K562 (cell line): Measurements from ENCODE around the gene NOMO2.
"Not testable (repeated sequence)": the region's sequence is repeated elsewhere in the genome, so short reads cannot be mapped to it uniquely, and the experiment has no call there.

Experiments used
- ATF3 ChIP-seq, 2 experiments: fragments of 450-650 bp in 1 of 2; sonication (generic) in 1 of 2; formaldehyde crosslinking in 1 of 2; IDR thresholded peaks in 1 of 2; conservative IDR thresholded peaks in 1 of 2; 2 replicates each; pipeline versions ENCODE4 v1.6.1 to v1.8.1; 2016 to 2023; ENCODE audit warnings: mild to moderate bottlenecking in 2 of 2, moderate library complexity in 2 of 2, inconsistent platforms in 1 of 2, missing genetic modification reagents in 1 of 2
- HMG20B ChIP-seq: fragments of 250-450 bp; sonication (Bioruptor Pico); IDR thresholded peaks from 2 replicates; pipeline ENCODE4 v1.5.0; 2021; ENCODE audit warnings: mild to moderate bottlenecking
- JUN ChIP-seq, 2 experiments: sonication (generic) in 1 of 2; formaldehyde crosslinking in 1 of 2; IDR thresholded peaks; 2 replicates each; pipeline versions ENCODE4 v1.6.1 to v1.8.0; 2012 to 2022; ENCODE audit warnings: borderline replicate concordance in 2 of 2, mild to moderate bottlenecking in 2 of 2, improper control_type of control experiment in 1 of 2, low read depth in 1 of 2, low read length in 1 of 2, missing genetic modification reagents in 1 of 2
- POLR2AphosphoS5 ChIP-seq: IDR thresholded peaks from 2 replicates; pipeline ENCODE4 v1.6.1; 2011; ENCODE audit warnings: mild to moderate bottlenecking, low read depth, low read length, moderate library complexity; ENCODE audit not compliant: control insufficient read depth, insufficient read depth
- TFE3 ChIP-seq: fragments of 450-650 bp; formaldehyde crosslinking; IDR thresholded peaks from 2 replicates; pipeline ENCODE4 v1.4.0; 2020; ENCODE audit warnings: mild to moderate bottlenecking, mixed read lengths
- ZBTB33 ChIP-seq: sonication (generic); formaldehyde crosslinking; IDR thresholded peaks from 2 replicates; pipeline ENCODE4 v1.8.1; 2023; ENCODE audit warnings: mild to moderate bottlenecking, missing genetic modification reagents
- ZNF695 ChIP-seq: fragments of 450-650 bp; formaldehyde crosslinking; IDR thresholded peaks from 2 replicates; pipeline ENCODE4 v1.4.0; 2020; ENCODE audit warnings: mild to moderate bottlenecking, moderate library complexity

- TF ChIP-seq ZBTB33 (CRISPR knock-in tag); POLR2AphosphoS5; JUN (IDR thresholded peaks at IDR 0.05; ENCODE audit: borderline replicate concordance, low read depth, low read length); JUN (CRISPR knock-in tag; IDR thresholded peaks at IDR 0.05; ENCODE audit: borderline replicate concordance); ATF3 (IDR thresholded peaks at IDR 0.05); ATF3 (CRISPR knock-in tag; conservative IDR thresholded peaks at IDR 0.05); HMG20B (CRISPR knock-in tag); TFE3; ZNF695 (CRISPR knock-in tag): not testable (repeated sequence)
Observed at GRCh38 chr16:18594880-18595279, 33.0 kb upstream of the NOMO2 start.
